SK-N-SH treated with all-trans-retinoic acid at 6 μM for 48 hours (cell line): ENCODE results near the gene RAB11B.

ENCODE experiments used
- ZC3H10 ChIP-seq: fragments of 250-450 bp; sonication (Bioruptor Pico); IDR thresholded peaks from 2 replicates; pipeline ENCODE4 v1.5.1; 2021; ENCODE audit warnings: mild to moderate bottlenecking, moderate library complexity
- ZNF565 ChIP-seq: fragments of 450-650 bp; formaldehyde crosslinking; conservative IDR thresholded peaks from 2 replicates; pipeline ENCODE4 v1.5.0; 2020; ENCODE audit warnings: low read depth, mild to moderate bottlenecking, moderate library complexity
- TF ChIP-seq, protein P1 (sequence below): fragments of 250-450 bp; sonication (Bioruptor Pico); IDR thresholded peaks from 2 replicates; pipeline ENCODE4 v1.5.1; 2021; ENCODE audit warnings: mild to moderate bottlenecking, moderate library complexity
- TF ChIP-seq, protein P2 (sequence below): fragments of 250-450 bp; sonication (Bioruptor Pico); IDR thresholded peaks from 2 replicates; pipeline ENCODE4 v1.5.1; 2020; ENCODE audit warnings: low read depth, mild to moderate bottlenecking, moderate library complexity

RAB11B gene

GRCh38 chr19:8453616-8454015 lies 63.5 kb downstream of the RAB11B start (continued):
- TF ChIP-seq, protein P1, sequence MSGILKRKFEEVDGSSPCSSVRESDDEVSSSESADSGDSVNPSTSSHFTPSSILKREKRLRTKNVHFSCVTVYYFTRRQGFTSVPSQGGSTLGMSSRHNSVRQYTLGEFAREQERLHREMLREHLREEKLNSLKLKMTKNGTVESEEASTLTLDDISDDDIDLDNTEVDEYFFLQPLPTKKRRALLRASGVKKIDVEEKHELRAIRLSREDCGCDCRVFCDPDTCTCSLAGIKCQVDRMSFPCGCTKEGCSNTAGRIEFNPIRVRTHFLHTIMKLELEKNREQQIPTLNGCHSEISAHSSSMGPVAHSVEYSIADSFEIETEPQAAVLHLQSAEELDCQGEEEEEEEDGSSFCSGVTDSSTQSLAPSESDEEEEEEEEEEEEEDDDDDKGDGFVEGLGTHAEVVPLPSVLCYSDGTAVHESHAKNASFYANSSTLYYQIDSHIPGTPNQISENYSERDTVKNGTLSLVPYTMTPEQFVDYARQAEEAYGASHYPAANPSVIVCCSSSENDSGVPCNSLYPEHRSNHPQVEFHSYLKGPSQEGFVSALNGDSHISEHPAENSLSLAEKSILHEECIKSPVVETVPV = no peak
- TF ChIP-seq ZNF565 (CRISPR knock-in tag) (no peak), ZC3H10 (no peak)
- TF ChIP-seq, protein P2, sequence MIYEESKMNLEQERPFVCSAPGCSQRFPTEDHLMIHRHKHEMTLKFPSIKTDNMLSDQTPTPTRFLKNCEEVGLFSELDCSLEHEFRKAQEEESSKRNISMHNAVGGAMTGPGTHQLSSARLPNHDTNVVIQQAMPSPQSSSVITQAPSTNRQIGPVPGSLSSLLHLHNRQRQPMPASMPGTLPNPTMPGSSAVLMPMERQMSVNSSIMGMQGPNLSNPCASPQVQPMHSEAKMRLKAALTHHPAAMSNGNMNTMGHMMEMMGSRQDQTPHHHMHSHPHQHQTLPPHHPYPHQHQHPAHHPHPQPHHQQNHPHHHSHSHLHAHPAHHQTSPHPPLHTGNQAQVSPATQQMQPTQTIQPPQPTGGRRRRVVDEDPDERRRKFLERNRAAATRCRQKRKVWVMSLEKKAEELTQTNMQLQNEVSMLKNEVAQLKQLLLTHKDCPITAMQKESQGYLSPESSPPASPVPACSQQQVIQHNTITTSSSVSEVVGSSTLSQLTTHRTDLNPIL = no peak
- TF ChIP-seq, all 23 proteins: peak for 0
